GM21526 (cell line): ENCODE measurements around the gene CMKLR1.

Experiments used
- ATAC-seq: cut with Tn5 transposase; IDR thresholded peaks from one replicate; pipeline ENCODE4 v1.9.1; 2021; ENCODE audit warnings: moderate library complexity; ENCODE audit not compliant: unreplicated experiment, low FRiP score

CMKLR1 gene

DNA sequence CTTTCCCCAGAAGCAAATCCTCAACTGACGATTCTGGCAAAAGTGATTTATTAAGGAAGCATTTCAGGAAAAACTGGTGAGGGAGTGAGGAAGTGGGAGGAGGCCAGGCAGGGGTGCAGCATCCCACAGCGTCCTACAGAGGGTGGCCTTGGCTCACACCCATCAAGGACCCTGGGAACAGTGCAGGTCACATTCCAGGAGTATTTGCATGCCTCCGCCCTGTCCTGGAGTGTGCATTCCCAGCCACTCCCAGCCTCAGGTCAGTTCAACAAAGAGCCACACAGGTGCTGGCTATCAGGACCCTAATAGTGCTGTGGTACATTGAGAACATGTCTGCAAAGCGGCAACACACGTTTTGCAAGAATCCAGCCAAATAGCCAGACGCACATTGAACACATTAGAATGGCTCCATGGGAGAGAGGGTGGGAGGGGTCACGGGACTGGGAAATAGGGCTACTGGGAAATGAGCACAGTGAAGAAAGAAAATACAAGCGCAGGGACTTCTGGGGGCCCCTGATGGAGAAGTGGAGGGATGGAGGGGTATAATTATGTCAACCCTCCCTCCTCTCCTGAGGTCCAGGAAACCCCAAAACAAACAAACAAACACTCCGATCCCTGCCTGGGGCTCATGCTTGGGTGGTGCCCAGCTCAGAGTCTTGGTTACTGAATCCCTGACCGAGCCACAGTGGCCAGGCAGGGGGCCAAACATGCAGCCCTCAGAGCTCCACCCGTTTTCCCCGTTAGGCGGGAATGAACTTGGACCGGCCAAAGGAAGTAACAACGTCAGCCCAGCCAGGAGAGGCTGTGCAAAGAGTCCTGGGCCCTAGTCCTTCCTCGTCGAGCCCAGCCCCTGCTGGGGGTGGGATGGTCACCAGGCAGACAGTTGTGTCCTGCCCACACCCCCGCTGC lies 36.5 kb downstream of the CMKLR1 start:
- no peak for ATAC-seq

DNA sequence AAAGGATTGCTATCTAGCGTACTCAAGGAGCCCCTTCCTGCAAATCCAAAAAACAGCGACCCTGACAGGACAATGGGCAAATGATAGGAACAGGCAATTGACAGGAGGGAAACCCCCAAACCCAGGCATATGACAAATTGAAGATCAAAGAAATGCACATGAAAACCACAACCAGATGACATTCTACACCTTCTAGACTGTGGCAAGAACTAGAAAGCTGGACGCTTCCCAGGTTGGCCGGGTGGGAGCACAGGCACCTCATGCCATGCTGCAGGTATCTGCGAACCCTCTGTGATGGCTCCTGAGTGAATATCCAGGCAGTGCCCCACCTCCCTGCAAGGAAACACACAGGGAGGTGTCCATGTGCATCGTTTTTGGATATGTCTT lies 37.1 kb downstream of the CMKLR1 start:
- ATAC-seq: no peak

GRCh38 chr12:108301346-108301745 lies 37.8 kb downstream of the CMKLR1 start:
- no peak for ATAC-seq

- ATAC-seq: no peak
Measured at GRCh38 chr12:108299980-108300696, 39.0 kb downstream of the CMKLR1 start.

DNA sequence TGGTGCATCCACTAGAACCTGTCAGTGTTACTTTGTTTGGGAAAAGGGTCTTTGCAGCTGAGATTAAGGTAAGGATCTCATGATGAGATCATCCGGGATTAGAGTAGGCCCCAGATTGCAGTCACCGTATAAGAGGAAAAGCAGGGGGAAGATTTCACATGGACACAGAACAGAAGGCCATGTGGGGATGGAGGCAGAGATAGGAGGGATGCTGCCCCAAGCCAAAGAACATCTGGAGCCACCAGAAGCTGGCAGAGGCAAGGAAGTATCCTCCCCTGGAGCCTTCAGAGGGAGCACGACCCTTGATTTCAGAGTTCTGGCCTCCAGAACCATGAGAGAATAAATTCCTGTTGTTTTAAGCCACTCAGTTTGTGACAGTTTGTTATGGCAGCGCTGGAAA lies 39.6 kb downstream of the CMKLR1 start:
- no peak for ATAC-seq

DNA sequence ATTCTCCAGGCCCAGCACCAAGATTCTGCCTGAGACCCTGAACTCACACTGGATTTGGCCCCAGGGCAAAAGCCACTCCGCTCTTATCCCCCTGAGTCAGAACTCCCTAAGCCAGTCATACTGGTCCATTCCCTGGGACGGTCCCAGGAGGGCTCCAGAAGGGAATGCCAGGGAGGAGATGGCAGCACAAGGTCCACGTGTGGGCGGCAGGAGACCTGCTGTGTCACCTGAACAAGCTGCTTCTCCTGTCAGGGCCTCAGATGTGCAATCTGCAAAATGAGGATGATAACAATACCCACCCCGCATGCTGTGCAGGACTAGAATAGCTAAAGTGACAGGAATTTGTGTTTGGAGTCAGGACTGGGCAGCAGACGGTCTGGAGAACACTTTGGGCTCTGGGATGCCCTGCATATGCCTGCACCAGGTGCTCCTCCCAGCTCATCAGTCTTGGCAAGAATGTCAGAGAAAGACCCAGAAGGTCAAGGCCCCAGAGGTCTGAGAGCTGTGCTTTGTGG lies 40.3 kb downstream of the CMKLR1 start:
- no peak for ATAC-seq

- ATAC-seq: no peak
Measured at GRCh38 chr12:108297895-108298760, 41.0 kb downstream of the CMKLR1 start.

DNA sequence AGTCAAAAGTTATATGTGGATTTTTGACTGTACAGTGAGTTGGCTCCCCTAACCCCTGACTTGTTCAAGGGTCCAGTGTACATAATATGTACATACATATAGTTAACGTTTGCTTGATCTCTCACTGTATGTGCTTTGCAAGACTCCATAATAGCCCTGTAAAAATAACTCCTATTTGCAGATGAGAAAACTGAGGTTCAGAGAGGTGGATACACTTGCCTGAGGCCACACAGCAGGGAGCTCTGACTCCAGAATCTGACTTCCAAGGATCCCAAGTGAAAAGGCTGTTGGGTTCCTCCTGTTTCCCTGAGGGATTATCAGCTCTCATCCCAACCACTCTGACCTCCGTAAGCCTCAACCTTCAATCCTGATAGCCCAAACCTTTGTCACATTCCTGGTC lies 41.7 kb downstream of the CMKLR1 start:
- no peak for ATAC-seq

DNA sequence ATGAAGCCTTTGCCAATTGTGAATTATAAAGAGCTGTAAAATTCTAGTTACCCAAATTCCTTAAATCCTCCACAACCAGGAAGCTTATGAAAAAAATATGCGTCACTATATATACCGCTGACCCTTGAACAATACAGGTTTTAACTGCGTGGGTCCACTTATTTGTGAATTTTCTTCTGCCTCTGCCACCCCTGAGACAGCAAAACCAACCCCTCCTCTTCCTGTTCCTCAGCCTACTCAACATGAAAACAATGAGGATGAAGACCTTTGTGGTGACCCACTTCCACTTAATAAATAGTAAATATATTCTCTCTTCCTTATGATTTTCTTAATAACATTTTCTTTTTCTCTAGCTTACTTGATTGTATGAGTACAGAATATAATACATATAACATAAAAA lies 42.2 kb downstream of the CMKLR1 start:
- ATAC-seq: no peak

DNA sequence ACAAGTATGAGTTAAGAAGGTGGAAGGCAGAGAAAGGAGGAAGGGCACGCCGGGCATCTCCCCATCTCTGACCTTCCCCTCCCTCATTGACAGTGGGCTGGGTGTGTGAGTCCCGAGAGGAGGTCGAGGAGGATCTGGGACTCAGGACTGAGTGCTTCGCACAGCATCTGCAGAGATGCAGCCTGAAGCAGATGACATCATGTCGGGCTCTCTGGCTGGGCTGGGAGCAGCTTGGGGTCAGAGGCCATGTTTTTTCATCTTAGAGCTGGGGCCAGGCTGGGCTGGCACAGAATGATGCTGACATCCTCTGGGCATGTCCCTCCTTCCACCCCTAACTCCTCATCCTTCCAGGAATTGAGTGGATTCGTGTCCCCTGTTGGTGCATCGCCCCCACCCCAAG lies 43.5 kb downstream of the CMKLR1 start:
- ATAC-seq: no peak

- ATAC-seq: no peak
Measured at GRCh38 chr12:108289350-108290161, 49.6 kb downstream of the CMKLR1 start.

DNA sequence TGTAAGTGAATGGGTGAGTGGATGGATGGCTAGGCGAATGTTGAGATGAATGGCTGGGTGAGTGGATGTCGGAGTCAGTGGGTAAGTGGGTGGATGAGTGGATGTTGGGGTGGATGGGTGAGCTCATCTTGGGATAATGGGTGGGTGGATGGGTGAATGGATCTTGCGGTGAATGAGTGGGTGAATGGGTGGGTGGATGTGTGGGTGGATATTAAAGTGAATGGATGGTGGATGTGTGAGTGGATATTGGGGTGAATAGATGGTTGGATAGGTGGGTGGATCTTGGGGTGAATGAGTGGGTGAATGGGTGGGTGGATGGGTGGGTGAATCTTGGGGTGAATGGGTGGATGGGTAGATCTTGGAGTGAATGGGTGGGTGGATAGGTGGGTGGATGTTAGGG lies 51.9 kb downstream of the CMKLR1 start:
- no peak for ATAC-seq

DNA sequence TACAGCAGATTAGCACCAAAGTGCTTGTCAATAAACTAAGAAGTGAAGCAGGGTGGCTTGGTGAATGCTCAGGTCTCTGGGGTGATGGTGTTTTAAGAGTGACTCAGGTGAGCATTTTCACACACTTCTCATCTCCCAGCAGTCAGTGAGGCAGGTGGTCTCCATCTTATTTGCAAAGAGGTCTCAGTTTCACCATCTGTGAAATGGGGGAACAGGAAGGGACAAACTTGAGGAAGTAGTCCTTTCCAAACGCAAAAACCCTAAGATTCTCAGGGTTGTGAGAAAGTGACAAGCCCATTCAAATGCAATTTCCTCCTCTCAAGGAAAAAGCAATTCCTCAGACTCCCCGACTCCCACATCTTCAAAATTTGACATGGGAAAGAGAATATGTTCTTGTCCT lies 54.1 kb downstream of the CMKLR1 start:
- ATAC-seq: no peak

GRCh38 chr12:108284163-108284562 lies 54.9 kb downstream of the CMKLR1 start:
- no peak for ATAC-seq

- ATAC-seq: no peak
Measured at GRCh38 chr12:108282676-108283075, 56.4 kb downstream of the CMKLR1 start.

GRCh38 chr12:108282160-108282559 lies 57.0 kb downstream of the CMKLR1 start:
- no peak for ATAC-seq

- ATAC-seq: no peak
Measured at GRCh38 chr12:108277613-108278012, 61.5 kb downstream of the CMKLR1 start.

DNA sequence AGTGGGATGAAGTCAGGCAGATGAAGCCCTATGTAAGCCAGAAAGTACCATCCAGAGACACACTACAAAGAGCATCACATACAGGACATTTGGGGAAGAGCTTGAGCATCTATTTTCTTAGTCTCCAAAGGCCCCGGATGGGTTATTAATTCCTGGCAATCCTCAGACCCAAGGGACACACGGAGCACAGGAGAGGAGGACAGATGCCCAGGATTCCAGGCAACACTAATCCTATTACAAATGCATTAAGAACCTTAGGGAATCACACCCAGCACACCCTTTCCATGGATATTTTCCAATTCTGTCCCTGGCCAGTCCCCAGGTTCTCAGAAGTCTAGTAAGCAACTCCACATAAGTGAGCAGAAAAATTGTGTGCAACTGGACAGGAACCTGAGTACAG lies 65.9 kb downstream of the CMKLR1 start:
- ATAC-seq: no peak

DNA sequence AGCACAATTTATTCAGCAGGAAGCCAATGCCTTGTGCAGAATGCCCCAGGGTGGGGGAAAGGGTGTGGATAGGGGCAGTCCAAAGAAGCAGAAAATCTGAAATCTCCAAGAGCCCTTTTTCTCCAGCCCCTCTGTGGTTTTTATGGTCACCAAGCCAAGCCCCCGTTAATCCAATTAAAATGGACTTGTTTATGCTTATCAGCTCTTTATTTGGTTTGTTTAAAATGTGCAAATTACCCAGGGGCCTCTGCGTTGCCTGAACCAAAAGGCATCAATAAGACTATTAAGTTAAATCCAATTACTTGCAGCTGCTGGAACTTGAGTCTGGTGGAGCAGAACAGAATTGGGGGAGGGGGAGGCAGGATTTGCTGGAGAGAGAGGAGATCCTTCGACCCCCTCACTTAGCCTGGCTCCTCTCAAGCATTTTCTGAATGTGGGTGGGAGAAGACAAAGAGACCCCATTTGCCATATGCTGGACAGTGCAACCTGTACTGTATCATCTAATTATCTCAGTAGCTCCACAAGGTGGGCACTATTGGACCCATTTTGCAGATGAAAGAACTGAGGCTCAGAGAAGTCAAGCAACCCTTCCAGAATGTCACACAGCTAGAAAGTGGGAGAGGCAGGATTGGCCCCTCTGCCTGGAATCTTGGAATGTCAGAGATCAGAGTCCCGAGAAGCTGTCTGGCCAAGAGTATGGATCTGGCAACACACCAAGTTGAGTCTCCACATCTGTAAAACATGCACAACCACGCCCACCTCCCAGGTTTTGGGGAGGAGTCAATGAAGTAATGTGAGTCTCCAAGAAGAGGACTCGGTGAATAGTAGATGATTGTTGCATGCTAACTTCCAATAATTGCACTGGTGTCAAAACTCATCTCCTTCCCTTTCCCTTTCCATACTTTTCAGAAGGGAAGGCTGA lies 66.9 kb downstream of the CMKLR1 start:
- ATAC-seq: no peak
